HG03354 (cell line): ENCODE measurements around the gene NEK2.

Experiments used
- ATAC-seq: cut with Tn5 transposase; IDR thresholded peaks from one replicate; pipeline ENCODE4 v1.9.1; 2021; ENCODE audit warnings: mild to moderate bottlenecking; ENCODE audit not compliant: unreplicated experiment, poor library complexity, severe bottlenecking

Gene NEK2

DNA sequence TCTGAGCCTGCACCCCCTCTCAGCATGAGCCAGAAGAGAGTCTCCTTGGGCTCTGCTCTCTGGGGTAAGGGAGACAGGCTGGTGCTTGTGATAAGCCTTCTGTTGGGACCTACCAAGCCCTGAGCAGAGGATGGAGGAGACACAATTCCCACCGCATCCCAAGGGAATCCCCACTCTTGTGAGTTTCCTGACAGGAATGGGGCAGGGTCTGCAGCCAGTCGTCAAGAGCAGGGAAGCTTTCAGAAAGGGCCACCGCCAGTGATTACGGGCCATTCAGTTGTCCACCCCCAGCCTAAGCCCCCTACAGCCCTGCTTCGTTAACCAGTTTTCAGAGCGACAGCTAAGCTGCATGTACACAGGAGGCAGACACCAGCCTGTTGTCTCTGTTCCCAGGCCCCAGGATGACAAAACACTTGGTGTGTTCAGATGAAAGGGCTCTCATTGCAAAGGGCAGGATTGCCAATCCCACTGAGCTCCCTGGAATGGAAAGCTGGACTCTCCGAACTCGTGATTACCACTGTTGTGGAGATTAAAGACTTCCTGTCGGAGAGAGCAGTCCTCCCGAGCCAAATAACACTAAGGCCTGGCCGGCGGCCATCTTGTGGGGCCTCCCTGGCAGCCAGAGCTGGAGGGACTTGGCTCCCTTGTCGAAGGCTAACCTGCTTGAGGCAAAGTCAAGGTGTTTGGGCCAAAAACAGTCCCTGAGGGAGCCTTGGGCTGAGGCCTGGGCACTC, 59.0 kb downstream of the NEK2 start:
- no peak for ATAC-seq

- ATAC-seq, result no peak
Observed at GRCh38 chr1:211614615-211615014, 60.8 kb downstream of the NEK2 start.

DNA sequence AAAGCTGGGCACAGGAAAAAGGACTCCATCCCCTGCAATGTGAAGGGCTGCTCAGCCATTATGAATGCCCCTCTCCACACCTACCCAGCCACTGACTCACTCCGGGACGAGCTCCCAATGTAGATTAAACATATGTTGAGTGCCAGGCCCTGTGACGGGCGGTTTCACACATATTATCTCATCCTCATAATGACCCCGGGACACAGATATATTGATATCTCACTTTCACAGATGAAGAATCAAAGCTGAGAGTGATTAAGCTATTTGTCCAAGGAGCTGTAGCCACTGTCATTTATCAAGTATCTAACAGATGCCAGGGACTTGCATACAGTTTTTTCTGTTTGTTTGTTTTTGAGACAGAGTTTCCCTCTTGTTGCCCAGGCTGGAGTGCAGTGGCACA, 61.5 kb downstream of the NEK2 start:
- ATAC-seq, result no peak

- peak; percentile 44 for ATAC-seq
Observed at GRCh38 chr1:211613108-211613947, 62.1 kb downstream of the NEK2 start.

GRCh38 chr1:211612786-211613107, 62.7 kb downstream of the NEK2 start:
- no peak for ATAC-seq
